NB4 (cell line): Measurements from ENCODE around the gene OPTN.

Source experiments
- MYC ChIP-seq: IDR thresholded peaks from 2 replicates; pipeline ENCODE4 v1.6.1; 2011; ENCODE audit warnings: low read depth, low read length
- POLR2A ChIP-seq: IDR thresholded peaks from 2 replicates; pipeline ENCODE4 v1.6.1; 2011; ENCODE audit warnings: mild to moderate bottlenecking; ENCODE audit not compliant: insufficient read length; ENCODE audit errors: extremely low read depth
- TF ChIP-seq, protein P1 (sequence below): IDR thresholded peaks from one replicate; pipeline ENCODE4 v1.5.1; 2012; ENCODE audit warnings: low read depth, low read length

DNA sequence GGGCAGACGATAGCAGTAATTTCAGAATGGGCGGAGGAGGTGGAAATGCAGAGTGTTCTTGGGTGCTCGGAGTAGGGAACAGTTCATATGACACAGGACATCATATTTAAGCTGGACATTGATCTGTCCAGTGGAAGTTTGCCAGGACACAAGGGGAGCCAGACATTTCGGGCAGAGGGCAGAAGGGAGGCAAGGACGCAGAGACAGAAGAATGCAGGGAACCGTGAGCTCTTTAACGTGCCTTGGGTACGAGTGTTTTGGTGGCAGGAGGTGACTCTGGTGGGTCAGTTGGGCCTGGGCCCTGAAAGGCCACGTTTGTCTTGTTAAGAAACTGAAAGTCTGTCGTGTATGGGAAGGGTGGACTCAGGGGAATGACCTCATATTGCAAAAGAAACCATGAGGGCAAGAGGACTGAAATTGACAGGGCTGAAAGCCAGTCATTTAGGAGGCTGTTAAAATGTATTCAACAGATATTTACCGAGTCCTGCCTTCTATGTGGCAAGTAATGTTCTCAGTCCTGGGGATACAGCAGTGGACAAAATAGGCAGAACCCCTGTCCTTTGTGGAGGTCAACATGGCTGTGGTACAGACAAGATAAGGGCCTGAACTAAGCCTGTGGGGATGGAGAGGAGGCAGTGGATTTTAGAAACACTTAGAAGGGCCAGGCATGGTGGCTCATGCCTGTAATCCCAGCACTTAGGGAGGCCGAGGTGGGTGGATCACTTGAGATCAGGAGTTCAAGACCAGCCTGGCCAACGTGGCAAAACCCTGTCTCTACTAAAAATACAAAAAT, 2.2 kb downstream of the OPTN start:
- TF ChIP-seq, protein P1, sequence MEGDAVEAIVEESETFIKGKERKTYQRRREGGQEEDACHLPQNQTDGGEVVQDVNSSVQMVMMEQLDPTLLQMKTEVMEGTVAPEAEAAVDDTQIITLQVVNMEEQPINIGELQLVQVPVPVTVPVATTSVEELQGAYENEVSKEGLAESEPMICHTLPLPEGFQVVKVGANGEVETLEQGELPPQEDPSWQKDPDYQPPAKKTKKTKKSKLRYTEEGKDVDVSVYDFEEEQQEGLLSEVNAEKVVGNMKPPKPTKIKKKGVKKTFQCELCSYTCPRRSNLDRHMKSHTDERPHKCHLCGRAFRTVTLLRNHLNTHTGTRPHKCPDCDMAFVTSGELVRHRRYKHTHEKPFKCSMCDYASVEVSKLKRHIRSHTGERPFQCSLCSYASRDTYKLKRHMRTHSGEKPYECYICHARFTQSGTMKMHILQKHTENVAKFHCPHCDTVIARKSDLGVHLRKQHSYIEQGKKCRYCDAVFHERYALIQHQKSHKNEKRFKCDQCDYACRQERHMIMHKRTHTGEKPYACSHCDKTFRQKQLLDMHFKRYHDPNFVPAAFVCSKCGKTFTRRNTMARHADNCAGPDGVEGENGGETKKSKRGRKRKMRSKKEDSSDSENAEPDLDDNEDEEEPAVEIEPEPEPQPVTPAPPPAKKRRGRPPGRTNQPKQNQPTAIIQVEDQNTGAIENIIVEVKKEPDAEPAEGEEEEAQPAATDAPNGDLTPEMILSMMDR = no peak
- no peak for TF ChIP-seq POLR2A
- TF ChIP-seq MYC = no peak
